Temporal lobe (tissue), 2 donors: ENCODE results near the gene CDIPT. TPM values are rescaled to one million over a fixed set of nuclear protein-coding genes. Genes with fewer than 3 reads are reported as not detected.

Experiments used
- small RNA-seq: library from RNA; depleted of rRNA; stranded (forward); fragments of <200 nt; gene quantifications from one replicate; pipeline ENCODE3, GENCODE V24; 2014; ENCODE audit warnings: low replicate concordance
- total RNA-seq: library from RNA; depleted of rRNA; stranded (reverse); fragments of >200 nt; gene quantifications from one replicate; pipeline ENCODE4 v1.2.3, GENCODE V29; 2014

CDIPT gene
- total RNA-seq, 1 donor from 2014 or later: 47.9 TPM

Small RNA genes lying within 50 kb of the gene (small RNA-seq; reads per million reads assigned to genes)
- gene AC009133.6: not detected
- gene AC120114.4: not detected

Other genes starting within 250 kb of the CDIPT start
- 0.25 TPM for gene SPN, start 200.0 kb downstream of the CDIPT start, total RNA-seq
- 2.5 TPM for gene QPRT, start 184.0 kb downstream of the CDIPT start, total RNA-seq
- gene C16orf54, start 117.2 kb downstream of the CDIPT start, total RNA-seq: not detected
- not detected for gene ZG16, start 85.0 kb downstream of the CDIPT start, total RNA-seq
- 24.3 TPM for gene KIF22, start 72.5 kb downstream of the CDIPT start, total RNA-seq
- 246 TPM for gene MAZ, start 56.7 kb downstream of the CDIPT start, total RNA-seq
- gene PRRT2, start 51.0 kb downstream of the CDIPT start, total RNA-seq: 21.9 TPM
- gene PAGR1, start 47.1 kb downstream of the CDIPT start, total RNA-seq: 9.8 TPM
- gene MVP, start 42.8 kb downstream of the CDIPT start, total RNA-seq: 3.9 TPM
- 58.5 TPM for gene SEZ6L2, start 36.3 kb upstream of the CDIPT start, total RNA-seq
- 13.0 TPM for gene ASPHD1, start 37.3 kb upstream of the CDIPT start, total RNA-seq
- 38.4 TPM for gene KCTD13, start 63.0 kb upstream of the CDIPT start, total RNA-seq
- gene TMEM219, start 98.9 kb upstream of the CDIPT start, total RNA-seq: 16.7 TPM
- 42.0 TPM for gene TAOK2, start 110.6 kb upstream of the CDIPT start, total RNA-seq
- 17.5 TPM for gene HIRIP3, start 132.4 kb upstream of the CDIPT start, total RNA-seq
- 23.4 TPM for gene INO80E, start 133.0 kb upstream of the CDIPT start, total RNA-seq
- 13.5 TPM for gene DOC2A, start 147.8 kb upstream of the CDIPT start, total RNA-seq
- not detected for gene C16orf92, start 160.0 kb upstream of the CDIPT start, total RNA-seq
- 22.1 TPM for gene TLCD3B, start 168.0 kb upstream of the CDIPT start, total RNA-seq
- gene ALDOA, start 202.5 kb upstream of the CDIPT start, total RNA-seq: 83.6 TPM
- gene PPP4C, start 212.8 kb upstream of the CDIPT start, total RNA-seq: 52.1 TPM
- gene TBX6, start 228.7 kb upstream of the CDIPT start, total RNA-seq: 0.25 TPM
- 25.8 TPM for gene YPEL3, start 233.0 kb upstream of the CDIPT start, total RNA-seq